ENCODE measurements around the gene MINDY4B. TPM values are rescaled to one million over a fixed set of nuclear protein-coding genes. Genes with fewer than 3 reads are reported as not detected.

The MINDY4B gene
- total RNA-seq, 1 experiment from 2014 or later: not detected

DNA sequence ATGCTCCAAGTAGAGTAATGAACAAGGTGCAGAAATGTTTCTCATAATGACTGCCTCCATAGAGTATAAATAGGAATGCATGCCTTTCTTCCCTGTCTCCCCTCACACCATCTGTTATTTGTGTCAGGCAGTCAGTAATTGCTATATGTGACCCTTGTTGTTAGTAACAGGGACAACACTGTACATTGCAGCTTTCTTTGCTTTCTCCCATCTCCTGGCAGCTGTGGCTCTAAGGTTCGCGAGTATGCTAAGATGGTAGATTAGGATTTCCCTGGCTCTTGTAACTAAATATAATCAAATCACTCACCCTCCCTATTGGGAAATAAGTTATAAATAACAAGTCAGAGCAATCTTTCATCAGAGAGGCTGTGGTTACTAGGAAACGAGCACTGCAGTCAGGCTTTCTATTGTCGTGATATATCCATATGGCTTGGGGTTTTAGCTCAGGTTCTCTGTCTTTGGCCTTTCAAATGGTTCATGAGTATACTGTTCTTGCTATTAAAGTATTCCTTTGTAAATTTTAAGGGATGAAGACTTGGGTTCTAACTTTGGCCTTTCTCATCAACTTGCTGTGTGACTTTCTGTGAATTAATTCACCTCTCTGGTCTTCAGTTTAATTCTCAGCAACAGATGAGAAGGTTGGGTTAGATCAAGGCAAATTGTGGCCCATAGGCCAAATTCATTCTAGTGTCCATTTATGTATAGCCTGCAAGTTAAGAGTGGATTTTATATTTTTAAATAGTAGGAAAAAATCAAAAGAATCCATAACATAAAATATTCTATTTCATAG lies 8.1 kb upstream of the MINDY4B start:
- H3K27ac ChIP-seq: no peak overlapping the region
- H3K27me3 ChIP-seq: no peaks in the 10 kb centered on the region
- no peaks in the 10 kb centered on the region for H3K36me3 ChIP-seq
- no peaks in the 10 kb centered on the region for H3K4me1 ChIP-seq
- no peaks in the 10 kb centered on the region for H3K9me3 ChIP-seq (replicated peaks)
- no peak for DNase-seq
- no peak overlapping the region for H3K4me3 ChIP-seq

DNA sequence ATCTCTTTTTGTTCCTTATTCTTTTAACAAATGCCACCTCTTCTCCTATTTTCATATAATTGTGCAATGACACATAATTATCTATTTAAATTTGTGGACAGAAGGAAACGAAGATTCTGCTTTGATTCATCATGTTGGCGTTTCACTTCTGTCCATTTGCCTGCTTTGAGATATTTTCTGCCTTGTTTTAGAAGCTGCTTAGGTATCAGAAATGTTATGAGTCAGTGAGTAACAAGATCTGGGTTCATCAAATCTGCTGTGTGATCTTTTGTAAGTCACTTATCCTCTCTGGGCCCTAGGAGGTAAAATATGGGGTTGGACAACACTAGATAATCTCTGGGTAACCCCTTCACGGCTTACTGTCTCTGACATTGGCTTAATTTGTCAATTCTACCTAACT lies 7.3 kb upstream of the MINDY4B start:
- no peaks in the 10 kb centered on the region for H3K36me3 ChIP-seq
- H3K4me3 ChIP-seq: no peak overlapping the region
- H3K27ac ChIP-seq: no peak overlapping the region
- no peaks in the 10 kb centered on the region for H3K27me3 ChIP-seq
- no peaks in the 10 kb centered on the region for H3K9me3 ChIP-seq (replicated peaks)
- no peaks in the 10 kb centered on the region for H3K4me1 ChIP-seq
- no peak for DNase-seq

DNA sequence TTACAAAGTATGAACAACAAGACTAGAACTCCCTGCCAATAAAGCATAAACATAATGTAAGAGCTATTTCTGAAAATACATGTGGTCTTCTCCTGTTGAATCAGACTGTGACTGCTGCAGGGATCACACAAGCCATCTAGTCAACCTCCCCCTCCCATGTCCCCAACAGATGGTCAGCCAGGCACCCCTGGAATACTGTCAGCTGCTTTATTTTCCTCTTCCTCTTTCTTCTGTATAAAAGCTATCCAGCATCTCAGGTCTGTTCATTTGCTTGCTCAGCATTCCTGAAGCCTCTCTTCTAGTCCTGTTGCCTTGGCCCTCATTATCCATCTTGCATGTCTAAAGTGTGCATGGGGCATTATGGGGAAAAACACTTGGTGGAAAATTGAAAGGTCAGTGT lies 6.5 kb upstream of the MINDY4B start:
- no peaks in the 10 kb centered on the region for H3K27me3 ChIP-seq
- no peak for DNase-seq
- H3K9me3 ChIP-seq (replicated peaks): no peaks in the 10 kb centered on the region
- H3K4me3 ChIP-seq: no peak overlapping the region
- H3K36me3 ChIP-seq: no peaks in the 10 kb centered on the region
- H3K27ac ChIP-seq: no peak overlapping the region
- no peaks in the 10 kb centered on the region for H3K4me1 ChIP-seq

DNA sequence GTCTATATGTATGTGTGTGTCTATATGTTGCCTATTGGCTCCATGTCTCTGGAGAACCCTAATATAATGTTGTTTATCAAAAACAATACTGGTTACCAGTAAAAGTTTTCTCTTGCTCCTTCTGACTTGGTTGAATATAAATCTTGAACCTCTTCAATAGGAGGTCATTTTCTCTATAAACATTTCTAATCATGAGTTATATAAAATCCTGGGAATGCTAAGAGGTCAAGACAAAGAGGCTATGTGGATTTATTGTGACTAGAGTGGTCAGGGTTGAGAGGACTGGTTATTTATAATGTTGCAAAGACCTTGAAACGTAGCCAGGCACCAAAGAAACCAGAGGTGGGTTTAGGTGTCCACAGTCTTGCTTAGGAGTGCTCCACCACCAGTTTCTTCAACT lies 1.2 kb upstream of the MINDY4B start:
- H3K27me3 ChIP-seq: peaks cover 4% of the 10 kb centered on the region; the same call in 1 of the 2 replicates
- DNase-seq: no peak
- no peaks in the 10 kb centered on the region for H3K4me1 ChIP-seq

DNA sequence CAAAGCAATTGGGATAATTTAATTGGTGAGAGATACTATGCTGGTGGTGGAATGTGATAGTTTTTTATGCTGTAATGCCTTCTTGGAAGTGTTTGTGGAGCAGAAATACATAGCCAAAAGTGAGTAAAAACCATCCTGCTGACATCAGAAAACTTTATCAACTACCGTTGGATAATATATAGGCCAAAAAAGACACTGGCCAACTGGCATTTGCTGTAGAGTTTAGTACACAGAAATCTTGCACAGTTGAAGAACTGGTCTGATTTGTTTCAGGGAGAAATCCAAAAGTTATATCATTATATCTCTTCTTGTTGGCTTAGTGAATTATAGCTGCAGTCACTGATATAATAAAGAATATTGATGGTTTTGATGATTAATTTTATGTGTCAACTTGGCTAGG lies 507 bp upstream of the MINDY4B start:
- Histone ChIP-seq H3K4me3 (no peak overlapping the region), H3K9me3 (replicated peaks) (no peaks in the 10 kb centered on the region), H3K27me3 (peaks cover 4% of the 10 kb centered on the region; the same call in 1 of the 2 replicates), H3K36me3 (no peaks in the 10 kb centered on the region), H3K4me1 (no peaks in the 10 kb centered on the region), H3K27ac (no peak overlapping the region)
- DNase-seq: no peak

More for the DNA sequence above, 1.2 kb upstream of the MINDY4B start:
- Histone ChIP-seq H3K36me3 (no peaks in the 10 kb centered on the region), H3K4me3 (no peak overlapping the region), H3K9me3 (replicated peaks) (no peaks in the 10 kb centered on the region), H3K27ac (no peak overlapping the region)

DNA sequence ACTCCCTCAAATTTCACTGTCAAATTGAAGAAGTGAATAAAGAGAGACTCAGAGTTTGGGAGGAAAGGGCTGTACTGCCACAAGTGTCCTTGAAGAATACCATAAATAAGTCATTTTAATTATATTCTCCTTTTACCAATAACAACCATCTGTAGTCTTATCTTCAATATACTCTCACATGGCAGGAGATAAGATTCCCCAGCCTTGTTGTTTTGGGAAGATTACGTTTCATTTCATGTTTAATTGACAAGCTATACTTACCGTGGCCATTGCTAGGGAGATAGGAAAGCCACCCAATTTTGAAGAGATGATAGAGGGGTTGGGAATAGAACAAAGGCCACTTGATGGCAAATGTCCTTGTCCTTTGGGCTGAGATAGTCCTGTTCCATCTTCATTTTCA lies 2.3 kb downstream of the MINDY4B start:
- DNase-seq: no peak
- no peaks in the 10 kb centered on the region for H3K4me1 ChIP-seq
- H3K27ac ChIP-seq: no peak overlapping the region
- no peak overlapping the region for H3K4me3 ChIP-seq
- H3K27me3 ChIP-seq: peaks cover 4% of the 10 kb centered on the region; the same call in 1 of the 2 replicates
- no peaks in the 10 kb centered on the region for H3K36me3 ChIP-seq
- H3K9me3 ChIP-seq (replicated peaks): no peaks in the 10 kb centered on the region

DNA sequence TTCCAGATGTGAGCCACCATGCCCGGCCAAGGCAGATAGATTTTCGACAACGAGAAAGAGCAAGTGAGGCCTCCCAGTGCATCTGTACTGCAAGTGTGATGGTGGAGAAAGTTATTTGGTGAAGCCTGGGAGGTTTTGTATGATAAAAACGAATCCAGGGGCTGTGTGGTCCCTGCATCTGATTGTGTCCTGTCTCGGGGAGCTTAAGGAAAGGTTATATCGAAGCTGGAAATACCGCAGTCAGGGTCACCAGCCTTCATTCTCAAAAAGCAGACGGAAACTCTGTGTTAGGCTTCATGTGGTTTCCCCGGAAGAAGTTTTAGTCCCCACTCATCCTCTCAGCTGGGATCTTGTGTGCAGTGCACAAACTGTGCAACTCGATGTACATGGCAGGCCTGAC lies 3.4 kb downstream of the MINDY4B start:
- Histone ChIP-seq H3K36me3 (no peaks in the 10 kb centered on the region), H3K4me3 (no peak overlapping the region), H3K4me1 (no peaks in the 10 kb centered on the region), H3K27me3 (peaks cover 4% of the 10 kb centered on the region; the same call in 1 of the 2 replicates), H3K9me3 (replicated peaks) (no peaks in the 10 kb centered on the region), H3K27ac (no peak overlapping the region)
- DNase-seq: no peak

DNA sequence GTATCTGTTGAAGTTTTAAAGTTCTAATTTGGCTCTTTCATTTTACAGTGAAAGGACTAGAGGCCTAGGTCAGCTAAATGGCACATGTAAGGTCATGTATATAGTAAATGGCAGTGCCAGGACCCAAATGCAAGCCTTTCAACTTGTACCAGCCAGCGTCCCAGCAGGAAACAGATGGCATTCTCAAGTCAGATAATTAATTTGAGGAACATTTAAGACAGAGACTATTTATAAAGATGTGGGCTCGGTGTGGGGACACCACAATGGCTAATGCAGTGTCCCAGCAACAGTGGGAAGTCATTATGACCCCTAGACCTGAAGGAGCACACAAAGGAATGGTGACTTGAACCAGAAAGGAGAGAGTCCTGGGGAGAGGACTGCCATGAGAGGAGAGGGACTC lies 6.1 kb downstream of the MINDY4B start:
- Histone ChIP-seq H3K4me3 (no peak overlapping the region), H3K4me1 (no peaks in the 10 kb centered on the region), H3K27ac (no peak overlapping the region), H3K9me3 (replicated peaks) (no peaks in the 10 kb centered on the region), H3K36me3 (no peaks in the 10 kb centered on the region), H3K27me3 (no peaks in the 10 kb centered on the region; the same call in 1 of the 2 replicates)
- no peak for DNase-seq

DNA sequence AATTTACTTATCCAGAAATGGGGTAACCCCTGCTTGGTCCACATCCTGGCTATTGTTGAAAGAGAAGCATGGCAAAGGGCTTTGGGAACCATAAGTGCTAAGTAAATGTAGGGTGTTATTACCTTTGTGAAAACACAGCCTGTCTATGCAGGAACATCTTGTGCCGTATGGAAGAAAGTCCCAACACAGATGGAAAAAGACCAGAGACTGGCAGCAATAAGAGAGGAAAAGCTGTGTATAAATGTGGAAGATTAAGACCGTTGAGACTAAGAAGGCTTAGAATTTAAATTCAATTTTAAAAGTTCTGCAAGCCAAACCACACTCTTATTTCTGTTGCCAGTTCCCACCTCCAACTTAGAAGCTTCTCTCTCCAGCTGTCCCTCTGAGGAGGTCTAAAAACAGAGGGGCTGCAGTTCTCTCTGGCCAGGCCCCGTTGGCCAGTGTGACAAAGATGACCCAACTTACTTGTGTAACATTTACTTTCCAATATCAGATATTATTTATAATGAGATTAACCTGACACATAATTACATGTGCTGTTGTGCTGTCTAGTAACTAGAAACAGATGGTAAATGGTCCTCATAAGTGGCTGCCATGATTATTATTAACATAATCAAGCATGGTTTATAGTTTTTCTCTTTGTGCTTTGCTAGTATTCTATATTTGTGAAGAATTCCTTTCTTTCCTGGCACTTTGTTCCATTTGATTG lies 7.0 kb downstream of the MINDY4B start:
- H3K27me3 ChIP-seq: no peaks in the 10 kb centered on the region
- H3K4me1 ChIP-seq: no peaks in the 10 kb centered on the region
- no peaks in the 10 kb centered on the region for H3K36me3 ChIP-seq
- H3K4me3 ChIP-seq: no peak overlapping the region
- H3K27ac ChIP-seq: no peak overlapping the region
- H3K9me3 ChIP-seq (replicated peaks): no peaks in the 10 kb centered on the region
- DNase-seq: no peak

DNA sequence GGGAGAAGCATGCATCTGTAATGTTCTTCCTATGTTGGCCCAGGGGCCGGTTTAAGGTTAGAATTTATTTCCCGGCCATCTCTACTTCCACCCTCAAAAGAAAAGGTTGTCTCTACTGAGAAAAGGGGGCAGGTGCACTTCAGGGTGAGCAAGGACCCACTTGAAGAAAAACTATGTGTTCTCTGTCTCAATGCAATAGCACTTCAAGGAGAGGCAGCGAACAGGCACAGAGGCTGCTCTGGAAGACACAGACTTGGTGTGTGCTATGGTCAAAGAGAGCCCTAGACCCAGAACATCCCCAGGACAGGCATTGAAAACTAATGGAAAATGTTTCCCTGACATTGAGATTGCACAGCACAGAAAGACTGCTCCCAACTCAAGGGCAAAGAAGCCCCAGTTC lies 7.6 kb downstream of the MINDY4B start:
- Histone ChIP-seq H3K27ac (no peak overlapping the region), H3K4me1 (no peaks in the 10 kb centered on the region)
- no peak for DNase-seq

DNA sequence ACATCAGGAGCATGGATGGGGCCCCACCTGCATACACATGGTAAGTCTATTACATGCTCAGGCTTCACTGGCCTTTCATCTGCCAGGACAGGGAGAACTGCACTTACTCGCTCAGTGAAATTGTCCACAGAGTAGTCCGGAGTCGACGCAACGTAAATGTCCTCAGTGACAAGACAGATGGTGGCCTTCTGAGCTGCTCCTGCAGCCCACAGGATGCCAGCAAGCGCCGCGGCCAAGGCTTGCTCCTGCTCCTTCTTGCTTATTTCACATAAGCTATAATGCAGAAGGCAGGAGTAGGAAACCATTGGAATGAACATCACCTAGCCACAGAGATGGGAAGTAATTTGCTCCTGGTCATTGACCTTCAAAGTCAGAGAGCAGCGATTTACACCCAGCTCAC lies 14.4 kb downstream of the MINDY4B start:
- Histone ChIP-seq H3K36me3 (no peaks in the 10 kb centered on the region), H3K4me3 (no peak overlapping the region), H3K27me3 (no peaks in the 10 kb centered on the region; the same call in 1 of the 2 replicates), H3K4me1 (no peaks in the 10 kb centered on the region), H3K27ac (no peak overlapping the region), H3K9me3 (replicated peaks) (no peaks in the 10 kb centered on the region)
- DNase-seq: no peak

More for the DNA sequence above, 7.6 kb downstream of the MINDY4B start:
- H3K36me3 ChIP-seq: no peaks in the 10 kb centered on the region
- no peak overlapping the region for H3K4me3 ChIP-seq
- H3K27me3 ChIP-seq: no peaks in the 10 kb centered on the region
- no peaks in the 10 kb centered on the region for H3K9me3 ChIP-seq (replicated peaks)

DNA sequence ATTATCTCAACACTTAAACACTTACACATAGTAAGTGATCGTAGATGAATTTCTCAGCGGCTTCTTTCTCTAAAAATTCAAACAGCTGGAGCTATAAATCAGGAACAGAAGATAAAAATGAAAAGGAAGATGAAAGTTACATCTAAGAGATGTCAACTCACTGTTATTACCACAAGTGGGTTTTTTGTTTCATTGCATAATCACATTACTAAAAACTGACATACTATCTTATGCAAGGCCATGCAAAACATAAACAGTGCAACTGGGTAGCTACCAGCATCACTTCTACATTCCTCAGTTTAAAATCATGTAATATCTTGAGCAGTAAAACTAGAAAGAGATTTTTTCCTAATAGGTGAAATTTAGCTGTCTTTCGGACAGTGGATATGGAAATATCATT lies 14.9 kb downstream of the MINDY4B start:
- H3K36me3 ChIP-seq: no peaks in the 10 kb centered on the region
- no peak for DNase-seq
- H3K4me1 ChIP-seq: no peaks in the 10 kb centered on the region
- H3K9me3 ChIP-seq (replicated peaks): no peaks in the 10 kb centered on the region
- no peaks in the 10 kb centered on the region; the same call in 1 of the 2 replicates for H3K27me3 ChIP-seq
- H3K27ac ChIP-seq: no peak overlapping the region
- no peak overlapping the region for H3K4me3 ChIP-seq

DNA sequence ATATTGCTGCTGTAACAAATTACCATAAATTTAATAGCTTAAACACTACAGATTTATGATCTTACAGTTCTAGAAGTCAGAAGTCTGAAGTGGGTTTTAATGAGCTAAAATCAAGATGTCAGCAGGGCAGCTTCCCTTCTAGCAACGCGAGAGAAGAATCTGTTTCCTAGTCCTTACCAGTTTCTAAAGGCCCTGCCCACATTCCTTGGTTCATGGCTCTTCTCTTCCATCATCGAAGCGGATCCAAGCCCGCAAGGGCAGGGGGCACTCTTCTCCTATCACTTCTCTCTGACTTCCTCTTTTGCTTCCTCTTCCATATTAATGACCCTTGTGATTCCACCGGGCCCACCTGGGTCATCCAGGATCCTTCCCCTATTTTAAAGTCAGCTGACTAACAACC lies 16.1 kb downstream of the MINDY4B start:
- no peak overlapping the region for H3K4me3 ChIP-seq
- H3K9me3 ChIP-seq (replicated peaks): no peaks in the 10 kb centered on the region
- no peak overlapping the region for H3K27ac ChIP-seq
- H3K27me3 ChIP-seq: no peaks in the 10 kb centered on the region; the same call in 1 of the 2 replicates
- no peaks in the 10 kb centered on the region for H3K36me3 ChIP-seq
- DNase-seq: no peak
- H3K4me1 ChIP-seq: no peaks in the 10 kb centered on the region

DNA sequence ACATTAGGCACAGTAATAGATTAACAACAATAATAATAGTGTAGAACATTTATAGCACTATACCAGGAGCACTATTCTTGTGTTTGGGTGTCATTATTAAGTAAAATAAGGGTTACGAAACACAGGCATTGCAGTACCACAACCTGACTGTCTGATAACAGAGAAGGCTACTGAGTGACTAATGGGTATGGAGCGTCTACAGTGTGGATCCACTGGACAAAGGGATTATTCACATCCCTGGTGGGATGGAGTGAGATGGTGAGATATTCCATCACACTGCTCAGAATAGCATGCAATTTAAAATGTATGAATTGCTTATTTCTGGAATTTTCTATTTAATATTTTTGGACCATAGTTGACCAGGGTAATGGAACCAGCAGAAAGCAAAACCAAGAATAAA lies 18.2 kb downstream of the MINDY4B start:
- no peaks in the 10 kb centered on the region for H3K36me3 ChIP-seq
- DNase-seq: no peak

DNA sequence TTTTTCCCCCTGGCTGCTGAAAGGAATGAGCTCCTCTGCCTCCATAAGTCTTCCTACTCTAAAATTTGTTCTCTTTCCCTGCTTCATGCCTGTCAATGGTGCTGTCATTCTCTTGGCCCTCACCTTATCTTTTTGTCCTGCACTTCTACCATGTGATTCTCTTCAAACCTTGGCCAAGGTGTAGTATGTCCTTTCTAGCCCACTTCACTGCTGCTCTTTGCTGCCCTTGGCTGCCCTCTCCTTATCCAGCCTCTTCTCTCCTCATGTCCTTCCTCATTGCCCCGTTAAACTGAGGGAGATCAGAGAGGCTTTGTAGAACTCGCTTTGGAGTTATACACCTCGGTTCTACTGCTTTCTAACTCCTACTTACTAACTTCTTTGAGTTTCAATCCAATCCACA lies 19.7 kb downstream of the MINDY4B start:
- H3K36me3 ChIP-seq: no peaks in the 10 kb centered on the region
- H3K4me1 ChIP-seq: no peaks in the 10 kb centered on the region
- DNase-seq: no peak
- no peaks in the 10 kb centered on the region for H3K27me3 ChIP-seq
- H3K27ac ChIP-seq: no peak overlapping the region
- no peaks in the 10 kb centered on the region for H3K9me3 ChIP-seq (replicated peaks)
- H3K4me3 ChIP-seq: no peak overlapping the region

More for the DNA sequence above, 18.2 kb downstream of the MINDY4B start:
- Histone ChIP-seq H3K27ac (no peak overlapping the region), H3K4me1 (no peaks in the 10 kb centered on the region), H3K9me3 (replicated peaks) (no peaks in the 10 kb centered on the region), H3K27me3 (no peaks in the 10 kb centered on the region; the same call in 1 of the 2 replicates), H3K4me3 (no peak overlapping the region)
